GM21717 (cell line): Measurements from ENCODE around the gene AUNIP.

Experiments used
- ATAC-seq: cut with Tn5 transposase; IDR thresholded peaks from one replicate; pipeline ENCODE4 v1.9.1; 2021; ENCODE audit warnings: mild to moderate bottlenecking, moderate library complexity; ENCODE audit not compliant: unreplicated experiment

Gene AUNIP

GRCh38 chr1:25797939-25798338 is 61.3 kb downstream of the AUNIP start:
- no peak for ATAC-seq

DNA sequence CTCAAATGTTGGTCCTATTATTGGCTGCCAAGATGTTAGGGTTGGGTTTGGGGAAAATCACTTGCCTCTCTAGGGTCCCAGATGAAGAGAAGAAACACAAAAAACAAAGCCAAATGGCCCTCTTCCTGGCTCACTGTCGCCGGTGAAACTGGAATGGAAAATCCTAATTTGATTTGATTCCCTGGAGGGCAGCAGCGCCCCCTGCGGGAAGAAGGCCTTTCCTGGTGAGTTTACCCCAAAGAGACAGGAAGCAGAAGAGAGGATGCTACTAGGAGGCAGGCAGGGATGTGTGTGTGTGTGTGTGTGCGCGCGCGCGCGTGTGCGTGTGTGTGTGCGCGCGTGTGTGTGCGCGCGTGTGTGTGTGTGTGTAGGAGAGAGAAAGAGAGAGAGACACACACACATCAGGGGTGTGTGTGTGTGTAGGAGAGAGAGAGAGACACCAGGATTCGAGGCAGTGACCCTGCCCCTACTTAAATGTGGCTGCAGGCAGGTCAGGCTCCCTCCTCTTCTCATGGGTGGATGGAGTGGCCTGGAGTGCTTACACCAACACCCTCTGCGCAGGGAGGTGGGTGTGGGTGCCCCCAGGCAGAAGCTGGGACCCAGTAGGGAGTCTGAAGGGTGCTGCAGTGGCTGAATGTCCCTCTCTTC is 62.3 kb downstream of the AUNIP start:
- ATAC-seq = no peak

- ATAC-seq = no peak
These were observed 63.1 kb downstream of the AUNIP start for GRCh38 chr1:25795946-25796810.

DNA sequence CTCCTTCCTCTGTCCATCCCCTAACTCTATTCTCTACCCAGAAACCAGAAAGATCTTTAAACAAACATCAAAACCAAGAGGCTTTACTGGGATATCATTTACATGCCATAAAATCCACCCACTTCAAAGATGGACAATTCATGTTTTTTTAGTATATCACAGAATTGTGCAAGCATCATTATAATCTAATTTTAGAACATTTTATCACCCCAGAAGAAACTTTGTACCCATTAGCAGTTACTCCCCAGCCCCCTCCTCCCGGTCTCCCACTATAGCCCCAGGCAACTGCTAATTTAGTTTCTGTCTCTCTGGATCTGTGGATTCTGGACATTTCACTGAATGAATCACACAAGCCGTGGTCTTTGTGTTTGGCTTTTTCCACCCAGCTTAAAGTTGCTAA is 64.0 kb downstream of the AUNIP start:
- no peak for ATAC-seq

DNA sequence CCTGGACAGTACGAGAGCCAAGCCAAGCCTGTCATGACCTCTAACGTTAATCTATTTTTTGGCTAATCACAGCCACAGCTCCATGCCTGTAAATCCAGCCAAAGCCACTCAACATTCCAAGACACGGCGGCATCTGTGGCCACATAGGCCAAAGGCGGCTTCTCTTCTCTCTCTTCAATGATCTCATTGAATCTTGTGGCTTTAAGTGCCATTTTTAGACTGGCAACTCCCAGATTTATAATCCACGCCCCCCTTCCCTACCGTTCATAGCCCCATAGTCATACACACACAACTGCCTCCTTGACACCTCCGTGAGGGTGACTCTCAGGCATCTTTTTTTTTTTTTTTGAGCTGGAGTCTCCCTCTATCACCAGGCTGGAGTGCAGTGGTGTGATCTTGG is 64.9 kb downstream of the AUNIP start:
- ATAC-seq = no peak

DNA sequence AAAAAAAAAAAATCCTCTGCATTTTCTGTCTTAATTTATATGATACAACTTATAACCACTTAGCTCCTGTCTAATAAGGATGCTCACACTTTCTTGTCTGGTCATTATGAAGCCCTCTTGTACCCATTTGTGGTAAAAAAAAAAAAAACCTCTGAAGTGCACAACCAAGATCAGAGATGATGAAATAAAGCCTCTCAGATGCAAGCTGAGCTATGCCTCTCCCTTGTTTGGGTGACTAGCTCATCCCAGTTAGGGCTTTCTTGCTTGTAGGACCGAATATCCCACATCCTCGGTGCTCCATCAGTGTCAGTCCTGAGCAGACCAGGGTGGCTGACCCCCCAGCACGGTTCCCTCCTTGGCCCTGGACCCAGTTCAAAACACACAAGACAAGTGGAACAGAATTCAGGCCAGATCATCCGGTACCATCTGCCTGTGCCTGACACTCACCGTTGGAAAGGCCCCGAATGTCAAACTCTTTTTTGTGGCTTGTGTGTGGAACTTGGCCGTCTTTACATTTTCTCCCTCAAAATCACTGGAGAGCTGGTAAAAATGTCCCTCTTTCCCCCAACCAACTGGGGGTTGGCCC is 65.6 kb downstream of the AUNIP start:
- ATAC-seq = no peak

DNA sequence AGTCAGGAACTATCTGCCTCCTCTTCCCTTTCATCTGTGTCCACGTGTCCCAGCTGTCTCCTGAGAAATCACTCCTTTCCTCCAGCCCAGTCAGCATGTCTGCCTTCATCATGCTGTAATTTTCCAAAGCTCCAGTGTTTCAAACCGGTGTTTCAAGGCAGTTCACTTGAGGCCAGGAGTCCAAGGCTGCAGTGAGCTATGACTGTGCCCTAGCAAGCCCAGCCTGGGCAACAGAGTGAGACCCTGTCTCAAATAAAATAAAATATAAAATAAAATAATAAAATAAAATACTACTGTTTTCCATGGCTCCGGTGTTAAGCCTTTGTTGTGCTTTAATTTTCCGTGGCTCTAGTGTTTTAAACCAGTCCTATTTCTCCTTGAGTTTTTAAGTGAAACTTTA is 67.1 kb downstream of the AUNIP start:
- no peak for ATAC-seq

- no peak for ATAC-seq
These were observed 68.8 kb downstream of the AUNIP start for GRCh38 chr1:25790472-25790871.

DNA sequence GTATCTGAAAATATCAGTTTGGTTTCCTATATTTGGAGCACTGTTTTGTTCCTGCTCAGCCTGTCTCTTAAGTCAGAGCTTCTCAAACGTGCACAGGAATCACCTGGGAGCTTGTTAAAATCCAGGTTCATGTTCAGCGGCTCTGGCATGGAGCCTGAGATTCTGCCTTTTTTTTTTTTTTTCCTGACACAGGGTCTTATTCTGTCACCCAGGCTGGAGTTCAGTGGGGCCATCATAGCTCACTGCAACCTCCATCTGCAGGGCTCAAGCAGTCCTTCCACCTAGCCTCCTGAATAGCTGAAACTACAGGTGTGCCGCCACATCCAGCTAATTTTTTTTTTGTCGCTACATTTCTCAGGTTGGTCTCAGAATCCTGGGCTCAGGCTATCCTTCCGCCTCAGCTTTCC is 71.5 kb downstream of the AUNIP start:
- ATAC-seq = no peak

- no peak for ATAC-seq
These were observed 72.1 kb downstream of the AUNIP start for GRCh38 chr1:25786887-25787759.

DNA sequence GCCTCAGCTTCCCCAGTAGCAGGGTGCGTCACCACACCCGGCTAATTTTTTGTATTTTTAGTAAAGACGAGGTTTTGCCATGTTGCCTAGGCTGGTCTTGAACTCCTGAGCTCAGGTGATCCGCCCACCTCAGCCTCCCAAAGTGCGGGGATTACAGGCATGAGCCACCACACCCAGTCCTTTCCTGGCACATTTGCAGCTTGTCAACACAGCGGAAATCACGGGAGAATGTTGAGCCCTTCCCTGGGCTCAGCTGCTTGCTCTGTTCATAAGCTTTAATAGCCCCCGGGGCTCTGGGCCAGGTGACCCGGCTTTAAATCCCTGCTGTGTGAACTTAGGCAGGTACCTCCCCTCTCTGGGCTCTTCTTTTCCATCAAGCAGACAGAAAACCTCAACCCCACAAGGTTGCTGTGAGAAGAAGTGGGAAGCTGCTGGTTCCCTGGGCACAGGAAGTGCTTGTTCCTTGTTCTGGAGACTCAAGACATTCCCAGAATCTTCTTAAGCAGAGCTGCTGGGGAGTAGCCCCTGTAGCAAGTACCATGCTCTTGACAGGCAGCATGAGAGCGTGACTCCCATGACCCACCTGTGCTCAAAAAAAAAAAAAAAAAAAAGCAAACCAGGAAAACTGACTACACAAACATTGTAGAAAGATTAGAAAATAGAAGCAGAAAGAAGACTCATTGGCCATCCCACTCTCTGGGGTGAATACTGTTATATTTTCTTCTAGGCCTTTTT is 73.8 kb downstream of the AUNIP start:
- no peak for ATAC-seq

DNA sequence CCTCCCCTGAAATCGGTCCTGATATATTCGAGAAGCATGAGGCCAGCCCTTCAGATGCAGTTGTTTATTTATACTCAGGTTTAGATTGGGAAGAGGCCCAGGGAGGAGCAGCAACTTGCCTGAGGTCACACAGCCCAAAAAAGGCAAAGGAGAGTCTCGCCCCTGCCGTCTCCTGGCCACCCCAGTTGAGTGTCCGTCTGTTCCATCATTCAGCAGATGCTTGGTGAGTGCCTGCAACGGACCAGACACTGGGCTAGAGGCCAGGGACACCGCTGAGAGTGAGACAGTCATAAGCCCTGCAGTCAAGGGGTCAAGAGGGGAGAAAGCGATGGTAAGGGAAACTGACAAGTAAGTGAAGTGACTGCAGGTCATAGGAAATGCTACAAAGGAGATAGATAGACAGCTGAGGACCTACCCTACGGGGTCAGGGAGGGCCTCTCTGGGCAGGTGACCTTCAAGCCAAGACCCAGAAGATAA is 74.6 kb downstream of the AUNIP start:
- no peak for ATAC-seq
